ENCODE data around the gene YIPF6.

The YIPF6 gene

GRCh38 chrX:68487254-68487653, 11.6 kb upstream of the YIPF6 start:
- no peak for TF ChIP-seq CTCF (IDR thresholded peaks at IDR 0.05; ENCODE audit: borderline replicate concordance, extremely low read depth, low read length, poor library complexity, severe bottlenecking)
- no peak for TF ChIP-seq EZH2 (IDR thresholded peaks at IDR 0.05; ENCODE audit: borderline replicate concordance, low read depth, low read length, severe bottlenecking)
- Histone ChIP-seq H3K4me3 (ENCODE audit: low read depth in 1 of 2, low read length in 2 of 2) (no peak overlapping the region), H3K4me2 (ENCODE audit: insufficient read depth, low read length) (no peak overlapping the region), H3K27me3 (ENCODE audit: insufficient read depth, low read length, poor library complexity) (no peaks in the 10 kb centered on the region), H3K27ac (ENCODE audit: low read length) (no peak overlapping the region), H3K79me2 (ENCODE audit: insufficient read depth, low read length) (no peaks in the 10 kb centered on the region), H3K36me3 (ENCODE audit: insufficient read depth, low read length) (no peaks in the 10 kb centered on the region), H3K4me1 (ENCODE audit: insufficient read depth, low read length) (no peaks in the 10 kb centered on the region), H3K9me3 (ENCODE audit: insufficient read depth, low read length, severe bottlenecking) (no peaks in the 10 kb centered on the region), H4K20me1 (ENCODE audit: insufficient read depth, low read length) (no peaks in the 10 kb centered on the region), H3K9ac (ENCODE audit: low read depth, low read length) (no peak overlapping the region), H2AFZ (ENCODE audit: low read depth, low read length) (no peak overlapping the region)
- ATAC-seq (ENCODE audit: insufficient read depth, low read depth) (no peak), DNase-seq (no peak)

GRCh38 chrX:68487924-68488323, 10.9 kb upstream of the YIPF6 start:
- H3K4me3 ChIP-seq (ENCODE audit: low read depth in 1 of 2, low read length in 2 of 2) = no peak overlapping the region
- no peaks in the 10 kb centered on the region for H3K4me1 ChIP-seq (ENCODE audit: insufficient read depth, low read length)
- TF ChIP-seq CTCF (IDR thresholded peaks at IDR 0.05; ENCODE audit: borderline replicate concordance, extremely low read depth, low read length, poor library complexity, severe bottlenecking) = no peak
- no peak for TF ChIP-seq EZH2 (IDR thresholded peaks at IDR 0.05; ENCODE audit: borderline replicate concordance, low read depth, low read length, severe bottlenecking)
- H3K27me3 ChIP-seq (ENCODE audit: insufficient read depth, low read length, poor library complexity) = no peaks in the 10 kb centered on the region
- no peak overlapping the region for H3K4me2 ChIP-seq (ENCODE audit: insufficient read depth, low read length)
- no peak overlapping the region for H3K27ac ChIP-seq (ENCODE audit: low read length)
- no peak overlapping the region for H2AFZ ChIP-seq (ENCODE audit: low read depth, low read length)
- no peaks in the 10 kb centered on the region for H4K20me1 ChIP-seq (ENCODE audit: insufficient read depth, low read length)
- no peaks in the 10 kb centered on the region for H3K36me3 ChIP-seq (ENCODE audit: insufficient read depth, low read length)
- H3K9ac ChIP-seq (ENCODE audit: low read depth, low read length) = no peak overlapping the region
- ATAC-seq (ENCODE audit: insufficient read depth, low read depth) (no peak), DNase-seq (no peak)
- H3K79me2 ChIP-seq (ENCODE audit: insufficient read depth, low read length) = no peaks in the 10 kb centered on the region
- no peaks in the 10 kb centered on the region for H3K9me3 ChIP-seq (ENCODE audit: insufficient read depth, low read length, severe bottlenecking)

GRCh38 chrX:68488657-68489056, 10.2 kb upstream of the YIPF6 start:
- H3K9me3 ChIP-seq (ENCODE audit: insufficient read depth, low read length, severe bottlenecking) = no peaks in the 10 kb centered on the region
- H4K20me1 ChIP-seq (ENCODE audit: insufficient read depth, low read length) = no peaks in the 10 kb centered on the region
- no peaks in the 10 kb centered on the region for H3K4me1 ChIP-seq (ENCODE audit: insufficient read depth, low read length)
- H3K9ac ChIP-seq (ENCODE audit: low read depth, low read length) = no peak overlapping the region
- H2AFZ ChIP-seq (ENCODE audit: low read depth, low read length) = no peak overlapping the region
- H3K79me2 ChIP-seq (ENCODE audit: insufficient read depth, low read length) = no peaks in the 10 kb centered on the region
- no peak overlapping the region for H3K4me3 ChIP-seq (ENCODE audit: low read depth in 1 of 2, low read length in 2 of 2)
- no peaks in the 10 kb centered on the region for H3K36me3 ChIP-seq (ENCODE audit: insufficient read depth, low read length)
- H3K27ac ChIP-seq (ENCODE audit: low read length) = no peak overlapping the region
- TF ChIP-seq EZH2 (IDR thresholded peaks at IDR 0.05; ENCODE audit: borderline replicate concordance, low read depth, low read length, severe bottlenecking) (no peak), CTCF (IDR thresholded peaks at IDR 0.05; ENCODE audit: borderline replicate concordance, extremely low read depth, low read length, poor library complexity, severe bottlenecking) (no peak)
- no peaks in the 10 kb centered on the region for H3K27me3 ChIP-seq (ENCODE audit: insufficient read depth, low read length, poor library complexity)
- ATAC-seq (ENCODE audit: insufficient read depth, low read depth) (no peak), DNase-seq (no peak)
- no peak overlapping the region for H3K4me2 ChIP-seq (ENCODE audit: insufficient read depth, low read length)

- TF ChIP-seq EZH2 (IDR thresholded peaks at IDR 0.05; ENCODE audit: borderline replicate concordance, low read depth, low read length, severe bottlenecking) = no peak
- TF ChIP-seq CTCF (IDR thresholded peaks at IDR 0.05; ENCODE audit: borderline replicate concordance, extremely low read depth, low read length, poor library complexity, severe bottlenecking) = no peak
- Histone ChIP-seq H3K27me3 (ENCODE audit: insufficient read depth, low read length, poor library complexity) (no peaks in the 10 kb centered on the region), H2AFZ (ENCODE audit: low read depth, low read length) (no peak overlapping the region), H3K4me2 (ENCODE audit: insufficient read depth, low read length) (no peak overlapping the region), H3K9ac (ENCODE audit: low read depth, low read length) (no peak overlapping the region), H3K27ac (ENCODE audit: low read length) (no peak overlapping the region), H3K4me3 (ENCODE audit: low read depth in 1 of 2, low read length in 2 of 2) (no peak overlapping the region), H3K36me3 (ENCODE audit: insufficient read depth, low read length) (no peaks in the 10 kb centered on the region), H3K79me2 (ENCODE audit: insufficient read depth, low read length) (no peaks in the 10 kb centered on the region), H3K9me3 (ENCODE audit: insufficient read depth, low read length, severe bottlenecking) (no peaks in the 10 kb centered on the region), H3K4me1 (ENCODE audit: insufficient read depth, low read length) (no peaks in the 10 kb centered on the region), H4K20me1 (ENCODE audit: insufficient read depth, low read length) (no peaks in the 10 kb centered on the region)
- DNase-seq (no peak), ATAC-seq (ENCODE audit: insufficient read depth, low read depth) (no peak)
Measured at GRCh38 chrX:68490644-68491043, 8.2 kb upstream of the YIPF6 start.
